ENCODE data around the gene HSP90AB1.

Gene HSP90AB1

DNA sequence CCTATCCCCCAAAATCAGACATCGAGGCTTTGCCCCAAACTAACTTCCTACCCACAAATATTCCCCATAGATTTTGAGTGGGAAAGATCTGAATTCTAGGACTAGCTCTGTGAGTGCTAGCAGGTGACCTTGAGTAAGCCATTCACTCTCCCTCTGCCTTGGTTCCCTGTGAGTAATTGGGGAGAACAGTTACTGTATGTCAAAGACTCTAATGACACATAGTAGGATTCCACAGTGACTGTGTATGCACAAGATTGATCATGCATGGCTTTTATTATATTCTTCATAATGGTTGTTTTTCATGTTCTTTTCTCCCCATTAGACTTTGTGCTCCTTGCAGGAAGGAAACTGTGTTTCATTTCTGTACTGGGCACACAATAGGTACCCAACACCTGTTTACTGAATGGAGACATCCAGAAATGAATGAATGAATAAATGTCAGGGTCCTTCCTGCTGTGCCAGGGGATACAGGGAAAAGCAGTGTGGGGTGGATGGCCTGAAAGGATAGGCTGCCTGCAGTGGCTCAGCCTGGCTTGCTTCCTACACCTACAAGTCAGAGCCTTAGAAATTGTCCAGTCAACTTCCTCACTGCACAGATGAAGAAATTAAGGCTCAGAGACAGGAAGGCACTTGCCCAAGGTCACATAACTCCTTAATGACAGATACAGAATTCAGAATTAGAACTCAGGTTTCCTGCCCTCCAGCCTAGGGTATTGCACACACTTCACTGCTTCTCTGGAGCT lies 22.4 kb downstream of the HSP90AB1 start:
- DNase-seq (ENCODE audit: low read depth), result no peak

GRCh38 chr6:44269921-44270525 lies 23.1 kb downstream of the HSP90AB1 start, which contains the start of gene TMEM151B:
TMEM151B (plus strand) TSS chr6:44270450; CDS start chr6:44270743, 293 bp downstream.
- DNase-seq (ENCODE audit: low read depth), result no peak

- no peak for DNase-seq (ENCODE audit: low read depth)
Measured at GRCh38 chr6:44270526-44271405, 23.9 kb downstream of the HSP90AB1 start.

GRCh38 chr6:44271406-44271723 lies 24.5 kb downstream of the HSP90AB1 start:
- no peak for DNase-seq (ENCODE audit: low read depth)

- no peak for DNase-seq (ENCODE audit: low read depth)
Measured at GRCh38 chr6:44271914-44272313, 25.0 kb downstream of the HSP90AB1 start.

DNA sequence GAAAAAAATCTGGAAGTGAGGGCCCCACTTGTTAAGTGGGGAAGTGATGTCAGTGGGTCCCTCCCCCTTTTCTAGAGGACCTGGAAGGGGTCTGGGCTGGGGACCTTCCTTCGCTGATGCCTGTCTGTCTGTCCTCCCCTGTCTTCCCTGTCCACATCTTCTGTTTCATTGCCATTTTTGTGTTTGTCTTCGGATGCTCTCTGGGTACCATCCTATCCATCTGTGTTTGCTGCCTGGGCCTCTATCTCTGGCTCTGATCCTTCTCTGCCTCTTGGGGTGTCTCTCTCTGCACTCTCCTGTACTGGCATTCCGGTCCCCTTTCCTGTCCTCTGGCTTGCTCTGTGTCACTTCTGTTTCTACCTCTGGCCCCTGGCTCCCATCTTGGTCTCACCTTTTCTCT lies 25.6 kb downstream of the HSP90AB1 start:
- no peak for DNase-seq (ENCODE audit: low read depth)

- no peak for DNase-seq (ENCODE audit: low read depth)
Measured at GRCh38 chr6:44272999-44273566, 26.2 kb downstream of the HSP90AB1 start.

DNA sequence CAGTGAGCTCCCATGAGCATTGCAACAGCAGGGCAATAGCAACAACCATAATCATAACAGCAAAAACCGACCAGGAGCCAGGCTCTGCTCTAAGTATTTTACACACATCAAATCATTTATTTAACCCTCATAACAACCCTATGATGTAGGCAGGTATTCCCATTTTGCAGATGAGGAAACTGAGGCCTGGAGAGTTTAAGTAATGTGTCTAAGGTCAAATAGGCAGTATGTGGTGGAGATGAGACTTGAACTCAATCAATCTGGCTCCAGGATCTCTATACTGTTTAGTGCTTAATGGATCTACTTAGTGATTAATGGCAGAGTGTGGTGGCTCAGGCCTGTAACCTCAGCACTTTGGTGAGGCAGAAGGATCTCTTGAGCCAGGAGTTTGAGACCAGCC lies 26.7 kb downstream of the HSP90AB1 start:
- no peak for DNase-seq (ENCODE audit: low read depth)

GRCh38 chr6:44275271-44275748 lies 28.4 kb downstream of the HSP90AB1 start:
- no peak for DNase-seq (ENCODE audit: low read depth)

- no peak for DNase-seq (ENCODE audit: low read depth)
Measured at GRCh38 chr6:44275749-44276648, 29.1 kb downstream of the HSP90AB1 start.

DNA sequence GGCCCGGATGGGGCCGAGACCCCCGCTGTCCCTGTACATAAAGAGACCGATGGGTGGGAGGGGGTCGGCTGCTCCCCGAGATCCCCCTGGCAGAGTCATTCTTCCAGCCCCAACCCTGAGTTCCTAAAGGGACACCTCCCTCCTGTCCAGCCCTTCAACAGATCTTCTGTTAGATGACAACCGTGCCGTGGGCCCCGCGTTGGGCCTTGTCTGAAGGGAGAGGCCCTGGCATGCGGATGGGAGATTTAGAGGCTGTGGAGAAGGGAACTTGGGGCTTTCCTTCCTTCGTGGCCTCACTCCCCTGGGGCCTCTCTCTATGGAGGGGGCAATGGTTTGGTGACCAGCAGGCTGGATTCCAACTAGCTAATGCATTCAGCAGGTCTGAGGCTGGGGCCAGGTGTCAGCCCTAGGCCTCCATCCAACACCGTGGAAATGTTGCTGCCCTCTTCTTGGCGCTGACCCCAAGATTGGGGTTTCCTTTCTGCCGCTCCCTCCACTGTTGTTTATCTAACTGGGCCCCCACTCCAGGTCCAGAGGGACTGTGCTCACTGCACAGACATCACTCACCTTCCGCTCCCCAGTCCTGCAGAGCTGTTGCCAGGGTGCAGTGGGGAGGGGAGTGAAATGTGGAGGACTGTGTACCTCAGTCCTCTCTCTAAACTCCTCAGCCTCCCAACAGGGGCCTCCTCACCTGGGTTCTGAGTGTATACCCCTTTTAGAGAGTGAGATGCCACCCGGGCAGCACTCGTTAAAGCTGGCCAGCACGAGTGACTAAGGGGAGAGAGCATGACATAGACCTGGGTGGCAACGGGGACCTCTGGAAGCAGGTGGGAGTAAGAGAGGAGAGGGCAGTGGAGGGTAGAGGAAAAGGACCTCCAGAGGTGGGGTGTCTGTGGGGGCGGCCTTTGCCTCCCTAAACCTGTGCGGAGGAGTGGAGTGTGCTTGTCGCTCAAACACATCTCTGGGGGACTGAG lies 30.1 kb downstream of the HSP90AB1 start:
- no peak for DNase-seq (ENCODE audit: low read depth)

DNA sequence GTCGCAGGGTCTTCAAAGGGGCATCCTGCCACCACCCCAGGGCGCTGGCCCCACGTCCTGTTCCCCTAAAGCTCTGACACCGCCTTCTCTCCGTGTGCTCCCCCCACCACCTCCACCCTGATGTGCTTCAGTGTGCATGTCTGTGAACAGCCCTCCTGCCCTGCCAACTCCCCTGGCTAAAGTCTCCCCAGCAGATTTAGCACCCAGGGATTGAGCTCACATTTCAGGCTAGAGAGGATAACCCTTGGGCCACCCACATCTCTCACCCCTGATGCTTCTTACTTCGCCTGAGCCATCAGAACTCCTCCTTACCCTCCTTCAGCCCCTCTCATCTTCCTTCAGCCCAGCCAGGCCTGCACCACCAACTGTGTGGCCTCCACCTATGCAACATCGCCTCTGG lies 30.9 kb downstream of the HSP90AB1 start:
- no peak for DNase-seq (ENCODE audit: low read depth)

GRCh38 chr6:44278315-44278714 lies 31.4 kb downstream of the HSP90AB1 start:
- DNase-seq (ENCODE audit: low read depth), result no peak

DNA sequence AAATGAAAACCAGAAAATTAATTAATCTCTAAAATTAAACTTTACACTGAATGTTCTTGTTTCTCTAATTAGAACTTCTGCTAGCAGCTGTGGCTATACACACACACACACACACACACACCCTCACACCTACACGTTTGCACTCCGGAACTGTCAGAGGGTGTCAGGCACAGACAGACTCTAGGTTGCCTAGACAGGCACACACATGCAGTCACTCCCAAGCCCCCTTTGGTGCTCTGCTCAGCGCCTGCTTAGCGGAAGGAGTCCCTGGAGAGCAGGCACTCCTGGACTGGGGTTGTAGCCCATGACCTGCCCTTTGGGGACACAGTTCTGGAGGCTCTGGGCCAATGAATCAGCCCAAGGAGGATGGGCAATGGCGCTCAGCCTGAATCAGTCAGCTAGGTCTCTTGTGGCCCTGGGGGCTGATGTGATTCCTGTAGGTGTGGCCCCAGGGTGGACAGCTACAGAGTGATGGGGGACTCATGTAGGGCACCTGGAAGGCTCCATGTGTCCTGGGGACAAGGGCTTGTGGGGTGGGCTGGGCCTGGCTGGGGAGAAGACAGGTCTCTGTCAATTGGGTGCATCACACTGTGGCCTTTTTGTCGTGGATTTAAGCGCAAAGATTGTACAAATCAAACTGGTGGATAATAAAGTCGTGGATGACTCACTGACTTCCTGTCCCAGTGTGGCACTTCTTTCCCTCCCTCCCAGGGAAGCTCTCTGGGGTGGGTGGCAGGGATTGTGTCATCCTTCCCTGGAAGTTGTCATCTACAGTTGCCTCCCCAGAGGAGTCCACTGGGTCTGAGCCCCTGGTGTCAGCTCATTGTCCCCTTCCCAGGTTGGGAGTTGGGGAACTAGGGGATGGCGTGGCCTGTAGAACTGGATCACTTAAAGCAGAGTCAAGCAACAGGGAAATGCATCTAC lies 32.1 kb downstream of the HSP90AB1 start:
- no peak for DNase-seq (ENCODE audit: low read depth)

DNA sequence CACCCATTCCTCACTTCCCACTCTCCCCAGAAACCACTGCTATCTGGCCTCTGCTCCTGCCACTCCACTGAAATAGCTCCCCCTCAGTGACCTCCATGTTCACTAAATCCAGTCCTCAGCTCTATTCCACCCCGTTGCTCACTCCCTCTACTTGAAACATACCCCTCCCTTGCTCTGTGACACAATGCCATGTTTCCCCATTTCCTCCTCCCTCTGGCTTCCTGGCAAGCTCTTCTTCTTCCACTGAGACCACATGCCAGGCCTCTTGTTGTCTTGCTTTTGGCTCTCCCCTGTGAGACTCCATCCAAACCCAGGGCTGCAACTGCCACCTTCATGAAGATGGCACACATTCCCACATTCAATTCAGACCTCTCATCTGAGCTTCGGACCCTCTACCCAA lies 37.2 kb downstream of the HSP90AB1 start:
- DNase-seq (ENCODE audit: low read depth), result no peak

DNA sequence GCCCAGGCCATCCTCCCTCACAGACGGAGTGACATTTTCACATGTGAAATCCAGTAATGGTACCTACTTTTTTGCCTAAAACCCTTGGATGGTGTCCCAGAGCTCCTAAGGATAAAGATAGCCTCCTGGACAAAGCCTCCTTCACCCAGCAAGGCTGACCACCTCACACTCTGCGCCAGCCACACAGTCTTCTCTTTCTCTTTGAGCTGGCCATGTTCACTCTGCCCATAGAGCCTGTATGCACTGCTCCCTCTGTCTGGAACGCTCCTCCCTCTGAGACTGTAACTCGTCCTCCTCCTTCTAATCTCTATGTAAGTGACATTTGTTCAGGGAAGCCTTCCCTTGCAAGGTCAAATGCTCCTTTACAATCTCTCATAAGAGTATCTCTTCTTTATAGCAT lies 38.0 kb downstream of the HSP90AB1 start:
- no peak for DNase-seq (ENCODE audit: low read depth)

- peak; percentile 30 for DNase-seq (ENCODE audit: low read depth)
Measured at GRCh38 chr6:44285552-44286284, 38.8 kb downstream of the HSP90AB1 start.

- no peak for DNase-seq (ENCODE audit: low read depth)
Measured at GRCh38 chr6:44286285-44286565, 39.3 kb downstream of the HSP90AB1 start.

DNA sequence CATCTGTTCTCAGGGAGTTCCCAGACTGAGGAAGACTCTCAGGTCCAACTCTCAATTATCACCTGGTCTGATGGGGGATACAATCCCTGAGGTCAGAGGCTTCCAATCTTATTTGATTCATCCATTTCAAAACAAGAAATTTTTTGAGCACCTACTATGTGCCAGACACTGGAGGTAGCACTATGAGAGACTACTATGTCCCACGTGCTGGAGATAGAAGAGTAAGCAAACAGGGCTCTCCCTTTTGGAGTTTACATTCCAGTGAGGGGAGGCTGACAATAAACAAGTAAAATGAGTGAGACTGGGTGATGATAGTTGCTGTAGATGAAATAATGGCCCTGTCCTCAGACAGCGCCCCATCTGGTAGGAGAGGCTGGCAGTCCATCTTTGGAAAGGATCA lies 39.8 kb downstream of the HSP90AB1 start:
- DNase-seq (ENCODE audit: low read depth), result no peak
